ENCODE results near the gene DNAJC5. TPM values are rescaled to one million over a fixed set of nuclear protein-coding genes. Genes with fewer than 3 reads are reported as not detected.

DNAJC5 gene
- total and polyA plus RNA-seq, 2 experiments from 2014 or later: 22.4 to 68.0 TPM

DNA sequence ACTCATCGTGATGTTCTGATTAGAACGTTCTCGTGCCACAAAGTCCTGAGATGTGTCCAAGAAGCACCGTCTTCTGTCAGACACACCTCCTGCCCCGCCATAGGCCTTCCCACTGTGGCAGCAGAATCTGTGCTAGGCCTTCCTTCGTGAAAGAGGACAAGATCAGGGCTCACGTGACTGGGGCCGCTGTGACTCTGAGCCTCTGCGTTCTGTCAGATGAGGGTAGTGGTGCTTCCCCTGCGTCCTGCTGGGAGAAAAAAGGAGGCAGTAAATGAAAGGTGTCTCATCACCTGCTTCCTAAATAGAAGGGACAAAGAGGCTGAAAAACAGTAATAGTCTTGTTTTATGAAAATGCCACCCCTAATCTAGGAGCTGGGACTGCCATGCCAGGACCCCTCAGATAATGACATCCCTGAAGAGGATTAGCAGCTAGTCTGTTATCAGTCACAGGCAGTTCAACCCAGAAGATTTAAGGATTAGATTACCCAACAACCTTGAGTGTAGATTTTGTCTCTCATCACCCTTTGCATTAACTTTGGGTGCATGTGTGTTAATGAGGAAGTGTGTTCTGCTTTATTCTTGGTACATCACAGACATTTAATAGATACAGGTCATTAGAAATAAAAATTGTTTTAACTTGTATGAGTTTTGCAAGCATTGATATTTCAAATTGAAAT, 4.1 kb downstream of the DNAJC5 start:
- TF ChIP-seq EZH2phosphoT487 (IDR thresholded peaks at IDR 0.05; ENCODE audit: insufficient read depth, low read depth) (no peak), EZH2 (IDR thresholded peaks at IDR 0.05; ENCODE audit: insufficient read depth, poor library complexity, severe bottlenecking) (no peak)
- Histone ChIP-seq H3K9me2 (ENCODE audit: insufficient read depth) (no peaks in the 10 kb centered on the region), H3F3A (ENCODE audit: insufficient read depth) (peaks cover 18% of the 10 kb centered on the region), H3K4me1 (ENCODE audit: insufficient read depth) (peaks cover 12% of the 10 kb centered on the region), H3K79me2 (ENCODE audit: insufficient read depth) (peaks cover 86% of the 10 kb centered on the region), H3K9ac (no peak overlapping the region), H3K9me3 (ENCODE audit: low read depth) (no peaks in the 10 kb centered on the region), H3K36me3 (ENCODE audit: low read depth) (no peaks in the 10 kb centered on the region), H3K4me2 (ENCODE audit: unreplicated experiment) (no peak overlapping the region), H3K27ac (no peak overlapping the region), H2AFZ (no peak overlapping the region), H4K20me1 (ENCODE audit: insufficient read depth) (peaks cover 10% of the 10 kb centered on the region; the same call in 1 of the 2 replicates), H3K4me3 (no peak overlapping the region), H3K27me3 (replicated peaks; ENCODE audit: insufficient read depth) (no peaks in the 10 kb centered on the region)
- 86% methylated on average over 10 of the region's 10 CpGs for WGBS, 2 experiments (ENCODE audit: low coverage in 1 of 2, low lambda C conversion rate in 2 of 2, missing lambda C conversion rate in 2 of 2)
- in situ Hi-C loops (cut with MboI): no loop called here
- DNase-seq: no peak

DNA sequence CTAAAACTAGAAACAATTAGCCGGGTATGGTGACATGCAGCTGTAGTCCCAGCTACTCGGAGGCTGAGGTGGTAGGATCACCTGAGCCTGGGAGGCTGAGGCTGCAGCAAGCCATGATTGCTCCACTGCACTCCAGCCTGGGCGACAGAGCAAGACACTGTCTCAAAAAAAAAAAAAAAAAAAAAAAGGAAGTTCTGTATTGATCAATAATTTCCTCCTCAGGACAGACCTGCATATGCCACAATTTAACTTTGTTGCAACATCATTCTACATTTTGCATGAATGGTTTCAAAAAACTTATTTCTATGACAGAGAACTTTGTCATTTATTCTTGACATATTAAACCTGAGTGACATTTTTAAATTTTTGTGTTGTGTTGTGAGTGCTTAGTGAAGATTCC, 5.5 kb downstream of the DNAJC5 start:
- H3K27me3 ChIP-seq (replicated peaks; ENCODE audit: insufficient read depth): no peaks in the 10 kb centered on the region
- no peaks in the 10 kb centered on the region for H3K9me3 ChIP-seq (ENCODE audit: low read depth)
- WGBS, 2 experiments (ENCODE audit: low coverage in 1 of 2, low lambda C conversion rate in 2 of 2, missing lambda C conversion rate in 2 of 2): 90 to 91% methylated on average over 3 of the region's 3 CpGs
- H4K20me1 ChIP-seq (ENCODE audit: insufficient read depth): peaks cover 15% of the 10 kb centered on the region; the same call in 1 of the 2 replicates
- H3F3A ChIP-seq (ENCODE audit: insufficient read depth): peaks cover 16% of the 10 kb centered on the region; the same call in 1 of the 2 replicates
- H2AFZ ChIP-seq: no peak overlapping the region
- H3K27ac ChIP-seq: no peak overlapping the region
- peaks cover 100% of the 10 kb centered on the region for H3K79me2 ChIP-seq (ENCODE audit: insufficient read depth)
- H3K4me1 ChIP-seq (ENCODE audit: insufficient read depth): peaks cover 12% of the 10 kb centered on the region
- H3K4me2 ChIP-seq (ENCODE audit: unreplicated experiment): no peak overlapping the region
- no peaks in the 10 kb centered on the region for H3K36me3 ChIP-seq (ENCODE audit: low read depth)
- DNase-seq: no peak
- H3K9me2 ChIP-seq (ENCODE audit: insufficient read depth): no peaks in the 10 kb centered on the region
- TF ChIP-seq EZH2phosphoT487 (IDR thresholded peaks at IDR 0.05; ENCODE audit: insufficient read depth, low read depth) (no peak), EZH2 (IDR thresholded peaks at IDR 0.05; ENCODE audit: insufficient read depth, poor library complexity, severe bottlenecking) (no peak)
- in situ Hi-C loops (cut with MboI): no loop called here
- H3K4me3 ChIP-seq: no peak overlapping the region
- H3K9ac ChIP-seq: no peak overlapping the region

DNA sequence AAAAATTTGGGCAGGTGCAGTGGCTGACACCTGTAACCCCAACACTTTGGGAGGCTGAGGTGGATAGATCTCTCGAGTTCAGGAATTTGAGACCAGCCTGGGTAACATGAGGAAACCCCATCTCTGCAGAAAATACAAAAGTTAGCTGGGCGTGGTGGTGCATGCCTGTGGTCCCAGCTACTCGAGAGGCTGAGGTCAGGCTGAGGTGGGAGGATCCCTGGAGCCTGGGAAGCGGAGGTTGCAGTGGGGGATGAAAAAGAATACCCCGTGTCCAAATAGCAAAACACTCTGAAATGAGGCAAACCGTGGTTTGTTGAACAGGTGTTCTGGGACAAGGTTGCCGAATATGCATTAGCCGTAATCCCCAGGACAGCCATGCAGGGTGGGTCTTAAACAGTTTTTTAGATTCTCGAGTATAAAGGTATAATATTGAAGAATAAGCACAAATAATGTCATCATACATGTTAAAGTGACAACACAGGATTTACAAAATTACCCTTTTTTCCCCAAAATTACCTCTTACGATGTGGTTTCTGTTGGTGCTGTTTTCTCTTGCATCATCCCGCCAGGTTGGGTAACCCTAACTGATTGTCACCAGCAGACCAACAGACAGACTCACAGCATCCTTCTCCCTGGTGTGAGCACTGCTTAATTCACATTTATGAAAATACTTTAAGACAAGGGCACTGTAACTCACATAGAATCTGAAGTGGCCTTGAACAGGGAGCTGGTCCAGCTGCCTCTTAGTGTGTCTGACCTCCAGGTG, 9.1 kb downstream of the DNAJC5 start:
- no peaks in the 10 kb centered on the region for H3K4me1 ChIP-seq (ENCODE audit: insufficient read depth)
- H3K4me3 ChIP-seq: no peak overlapping the region
- H3K27me3 ChIP-seq (replicated peaks; ENCODE audit: insufficient read depth): no peaks in the 10 kb centered on the region
- in situ Hi-C loops (cut with MboI): no loop called here
- H4K20me1 ChIP-seq (ENCODE audit: insufficient read depth): peaks cover 16% of the 10 kb centered on the region; the same call in 1 of the 2 replicates
- DNase-seq: no peak
- no peak overlapping the region for H3K4me2 ChIP-seq (ENCODE audit: unreplicated experiment)
- TF ChIP-seq EZH2 (IDR thresholded peaks at IDR 0.05; ENCODE audit: insufficient read depth, poor library complexity, severe bottlenecking): no peak
- no peak for TF ChIP-seq EZH2phosphoT487 (IDR thresholded peaks at IDR 0.05; ENCODE audit: insufficient read depth, low read depth)
- no peaks in the 10 kb centered on the region; the same call in 1 of the 2 replicates for H3F3A ChIP-seq (ENCODE audit: insufficient read depth)
- no peaks in the 10 kb centered on the region for H3K9me3 ChIP-seq (ENCODE audit: low read depth)
- no peaks in the 10 kb centered on the region for H3K36me3 ChIP-seq (ENCODE audit: low read depth)
- no peak overlapping the region for H3K27ac ChIP-seq
- peaks cover 100% of the 10 kb centered on the region for H3K79me2 ChIP-seq (ENCODE audit: insufficient read depth)
- WGBS, 2 experiments (ENCODE audit: low coverage in 1 of 2, low lambda C conversion rate in 2 of 2, missing lambda C conversion rate in 2 of 2): 89 to 90% methylated on average over 11 of the region's 11 CpGs
- no peak overlapping the region for H2AFZ ChIP-seq
- H3K9ac ChIP-seq: no peak overlapping the region
- no peaks in the 10 kb centered on the region for H3K9me2 ChIP-seq (ENCODE audit: insufficient read depth)

DNA sequence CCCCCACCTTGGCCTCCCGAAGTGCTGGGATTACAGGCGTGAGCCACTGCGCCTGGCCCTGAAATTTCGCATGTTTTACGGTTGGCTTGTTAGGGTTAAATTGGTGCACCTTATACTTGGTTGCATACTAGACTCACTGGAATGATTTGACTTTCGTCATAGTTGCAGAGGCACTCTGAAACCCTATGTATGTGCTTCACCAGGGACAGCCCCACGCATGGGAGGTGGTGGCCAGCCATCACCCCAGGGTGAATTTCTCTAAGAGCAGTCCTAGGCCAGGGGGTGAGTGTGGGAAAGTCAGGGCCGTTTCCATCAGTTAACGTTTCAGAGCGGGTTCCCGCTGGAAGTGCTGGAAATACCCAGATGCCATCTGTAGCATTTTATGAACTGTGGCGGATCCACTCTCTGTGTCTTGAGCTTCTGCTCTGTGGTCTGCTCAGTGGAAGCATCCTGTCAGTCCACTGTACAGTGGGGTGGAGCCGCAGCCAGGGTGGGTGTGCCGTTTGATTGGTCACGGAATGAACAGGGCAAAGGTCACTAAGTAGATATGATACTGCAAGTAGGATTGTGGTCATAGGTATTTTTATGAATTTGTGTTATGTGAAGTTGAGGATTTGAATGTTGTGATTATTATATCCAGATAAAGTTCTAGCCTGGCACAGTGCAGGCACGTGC, 13.2 kb downstream of the DNAJC5 start:
- Histone ChIP-seq H3K4me1 (ENCODE audit: insufficient read depth) (peaks cover 15% of the 10 kb centered on the region), H3K4me3 (no peak overlapping the region), H3K9me2 (ENCODE audit: insufficient read depth) (no peaks in the 10 kb centered on the region), H3F3A (ENCODE audit: insufficient read depth) (peaks cover 16% of the 10 kb centered on the region; the same call in 1 of the 2 replicates), H3K79me2 (ENCODE audit: insufficient read depth) (peaks cover 100% of the 10 kb centered on the region), H2AFZ (no peak overlapping the region), H3K9me3 (ENCODE audit: low read depth) (no peaks in the 10 kb centered on the region), H3K9ac (no peak overlapping the region), H3K27me3 (replicated peaks; ENCODE audit: insufficient read depth) (no peaks in the 10 kb centered on the region), H3K4me2 (ENCODE audit: unreplicated experiment) (no peak overlapping the region), H3K36me3 (ENCODE audit: low read depth) (no peaks in the 10 kb centered on the region), H4K20me1 (ENCODE audit: insufficient read depth) (peaks cover 24% of the 10 kb centered on the region; the same call in 1 of the 2 replicates), H3K27ac (no peak overlapping the region)
- in situ Hi-C loops (cut with MboI): no loop called here
- WGBS, 2 experiments (ENCODE audit: low coverage in 1 of 2, low lambda C conversion rate in 2 of 2, missing lambda C conversion rate in 2 of 2): 81 to 87% methylated on average over 16 of the region's 16 CpGs
- TF ChIP-seq EZH2 (IDR thresholded peaks at IDR 0.05; ENCODE audit: insufficient read depth, poor library complexity, severe bottlenecking) (no peak), EZH2phosphoT487 (IDR thresholded peaks at IDR 0.05; ENCODE audit: insufficient read depth, low read depth) (no peak)
- DNase-seq: no peak

Data from GM23248 (cell line).